Measurements from ENCODE around the gene BTRC.

The BTRC gene

GRCh38 chr10:101513733-101514132 lies 159.8 kb downstream of the BTRC start:
- in situ Hi-C loops (cut with MboI; ENCODE audit: low sequenced_read_pairs): no loop called here

- in situ Hi-C loops (cut with MboI; ENCODE audit: low sequenced_read_pairs): no loop called here
These were observed 171.9 kb downstream of the BTRC start for GRCh38 chr10:101525848-101526247.

GRCh38 chr10:101529207-101529606 lies 175.2 kb downstream of the BTRC start:
- in situ Hi-C loops (cut with MboI; ENCODE audit: low sequenced_read_pairs): no loop called here

- in situ Hi-C loops (cut with MboI; ENCODE audit: low sequenced_read_pairs): no loop called here
These were observed 176.0 kb downstream of the BTRC start for GRCh38 chr10:101529725-101530553.

GRCh38 chr10:101535949-101536348 lies 182.0 kb downstream of the BTRC start:
- in situ Hi-C loops (cut with MboI; ENCODE audit: low sequenced_read_pairs): no loop called here

- in situ Hi-C loops (cut with MboI; ENCODE audit: low sequenced_read_pairs): no loop called here
These were observed 182.8 kb downstream of the BTRC start for GRCh38 chr10:101536800-101537199.

- in situ Hi-C loops (cut with MboI; ENCODE audit: low sequenced_read_pairs): no loop called here
These were observed 184.5 kb downstream of the BTRC start for GRCh38 chr10:101538446-101538845.

- in situ Hi-C loops (cut with MboI; ENCODE audit: low sequenced_read_pairs): no loop called here
These were observed 191.9 kb downstream of the BTRC start for GRCh38 chr10:101545898-101546297.

GRCh38 chr10:101550965-101551364 lies 197.0 kb downstream of the BTRC start:
- in situ Hi-C loops (cut with MboI; ENCODE audit: low sequenced_read_pairs): no loop called here

- in situ Hi-C loops (cut with MboI; ENCODE audit: low sequenced_read_pairs): no loop called here
These were observed 198.5 kb downstream of the BTRC start for GRCh38 chr10:101552442-101552841.

- in situ Hi-C loops (cut with MboI; ENCODE audit: low sequenced_read_pairs): no loop called here
These were observed 203.6 kb downstream of the BTRC start for GRCh38 chr10:101557541-101557940.

- in situ Hi-C loops (cut with MboI; ENCODE audit: low sequenced_read_pairs): no loop called here
These were observed 204.2 kb downstream of the BTRC start for GRCh38 chr10:101558204-101558603.

GRCh38 chr10:101558671-101559595 lies 205.0 kb downstream of the BTRC start:
- in situ Hi-C loops (cut with MboI; ENCODE audit: low sequenced_read_pairs): no loop called here

- in situ Hi-C loops (cut with MboI; ENCODE audit: low sequenced_read_pairs): no loop called here
These were observed 205.8 kb downstream of the BTRC start for GRCh38 chr10:101559596-101560297.

- in situ Hi-C loops (cut with MboI; ENCODE audit: low sequenced_read_pairs): no loop called here
These were observed 206.5 kb downstream of the BTRC start for GRCh38 chr10:101560298-101561067.

GRCh38 chr10:101561068-101561915 lies 207.3 kb downstream of the BTRC start:
- in situ Hi-C loops (cut with MboI; ENCODE audit: low sequenced_read_pairs): no loop called here

- in situ Hi-C loops (cut with MboI; ENCODE audit: low sequenced_read_pairs): no loop called here
These were observed 208.3 kb downstream of the BTRC start for GRCh38 chr10:101562231-101562630.

GRCh38 chr10:101563007-101563406 lies 209.0 kb downstream of the BTRC start:
- in situ Hi-C loops (cut with MboI; ENCODE audit: low sequenced_read_pairs): no loop called here

- in situ Hi-C loops (cut with MboI; ENCODE audit: low sequenced_read_pairs): no loop called here
These were observed 209.6 kb downstream of the BTRC start for GRCh38 chr10:101563497-101564040.
